ENCODE results near the gene SFMBT2. TPM values are rescaled to one million over a fixed set of nuclear protein-coding genes. Genes with fewer than 3 reads are reported as not detected.
A peak's percentile ranks its signal among the peaks of the same experiment; 100 is the strongest.

SFMBT2 gene
- total RNA-seq, 4 donors from 2014 or later, result 7.1 to 13.2 (median 9.0) TPM

GRCh38 chr10:7419998-7420397 is 9.2 kb upstream of the SFMBT2 start:
- Histone ChIP-seq H3K9me3 (no peaks in the 10 kb centered on the region), H3K4me3 (replicated peaks in 1 of 3) (no peak overlapping the region), H3K27ac (no peak overlapping the region), H3K27me3 (no peaks in the 10 kb centered on the region), H3K36me3 (no peaks in the 10 kb centered on the region), H3K4me1 (no peaks in the 10 kb centered on the region)
- intact Hi-C loops (cut with DNase I), result loop anchor here (5.0 to 10.0 kb wide), 2 partner anchors 505 to 753 kb away; no protein-coding TSS in a partner anchor
- 90 to 92% methylated on average over 8 of the region's 8 CpGs for WGBS, 2 donors
- DNase-seq, result no peak
- TF ChIP-seq CTCF (IDR thresholded peaks at IDR 0.05), result no peak
- TF ChIP-seq POLR2A (IDR thresholded peaks at IDR 0.05), result no peak

GRCh38 chr10:7417807-7418206 is 7.0 kb upstream of the SFMBT2 start:
- Histone ChIP-seq H3K4me3 (replicated peaks in 1 of 3) (no peak overlapping the region), H3K27me3 (no peaks in the 10 kb centered on the region), H3K9me3 (no peaks in the 10 kb centered on the region), H3K4me1 (peaks cover 4% of the 10 kb centered on the region in 2 donors), H3K36me3 (no peaks in the 10 kb centered on the region), H3K27ac (no peak overlapping the region)
- TF ChIP-seq CTCF (IDR thresholded peaks at IDR 0.05) (no peak), POLR2A (IDR thresholded peaks at IDR 0.05) (no peak)
- 39 to 53% methylated on average over 1 of the region's 1 CpG for WGBS, 2 donors
- no peak for DNase-seq
- intact Hi-C loops (cut with DNase I), result loop anchor here (5.0 to 10.0 kb wide), 2 partner anchors 503 to 751 kb away; no protein-coding TSS in a partner anchor

DNA sequence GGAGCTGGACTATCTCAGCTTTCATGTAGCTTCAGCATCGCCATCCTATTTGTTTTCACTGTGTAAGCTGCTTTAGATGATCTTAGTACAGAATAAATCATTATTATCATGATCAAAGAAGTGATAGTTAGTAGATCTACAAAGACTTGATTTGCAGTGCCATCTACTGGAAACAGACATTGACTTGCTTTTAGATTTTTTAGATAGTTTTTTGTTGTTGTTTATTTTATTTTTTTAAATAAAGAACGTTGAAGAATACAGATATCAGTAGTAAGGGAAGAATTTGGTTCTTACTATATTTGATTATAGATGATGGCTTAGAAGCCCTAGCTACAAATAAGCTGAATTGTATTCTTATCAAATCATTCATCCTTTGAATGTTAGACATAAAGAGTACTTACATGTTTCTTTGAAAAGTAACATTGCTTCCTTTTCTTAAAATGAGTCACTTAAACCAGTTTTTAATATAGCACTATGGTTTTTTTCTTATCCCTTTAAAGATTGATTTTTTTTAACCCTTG is 6.3 kb upstream of the SFMBT2 start:
- no peak for TF ChIP-seq POLR2A (IDR thresholded peaks at IDR 0.05)
- peak in 5 of 6 experiments; percentile 19 to 75 (median 63) for TF ChIP-seq CTCF (IDR thresholded peaks at IDR 0.05)
- intact Hi-C loops (cut with DNase I), result loop anchor here (5.0 to 10.0 kb wide), 2 partner anchors 502 to 750 kb away; no protein-coding TSS in a partner anchor
- 17 to 18% methylated on average over 2 of the region's 2 CpGs for WGBS, 2 donors
- Histone ChIP-seq H3K4me3 (replicated peaks in 1 of 3) (no peak overlapping the region), H3K4me1 (peaks cover 10% of the 10 kb centered on the region in 2 donors), H3K9me3 (no peaks in the 10 kb centered on the region), H3K36me3 (no peaks in the 10 kb centered on the region), H3K27me3 (no peaks in the 10 kb centered on the region), H3K27ac (no peak overlapping the region)
- DNase-seq, result no peak

GRCh38 chr10:7414766-7415165 is 3.9 kb upstream of the SFMBT2 start:
- 93% methylated on average over 2 of the region's 2 CpGs for WGBS, 2 donors
- TF ChIP-seq POLR2A (IDR thresholded peaks at IDR 0.05) (no peak), CTCF (IDR thresholded peaks at IDR 0.05) (no peak)
- Histone ChIP-seq H3K27me3 (no peaks in the 10 kb centered on the region), H3K36me3 (no peaks in the 10 kb centered on the region), H3K9me3 (no peaks in the 10 kb centered on the region), H3K4me3 (replicated peaks in 1 of 3) (no peak overlapping the region), H3K4me1 (peaks cover 19 to 22% of the 10 kb centered on the region in 2 donors), H3K27ac (no peak overlapping the region)
- intact Hi-C loops (cut with DNase I), result loop anchor here (5.0 to 10.0 kb wide), 3 partner anchors 152 to 747 kb away; no protein-coding TSS in a partner anchor
- no peak for DNase-seq

DNA sequence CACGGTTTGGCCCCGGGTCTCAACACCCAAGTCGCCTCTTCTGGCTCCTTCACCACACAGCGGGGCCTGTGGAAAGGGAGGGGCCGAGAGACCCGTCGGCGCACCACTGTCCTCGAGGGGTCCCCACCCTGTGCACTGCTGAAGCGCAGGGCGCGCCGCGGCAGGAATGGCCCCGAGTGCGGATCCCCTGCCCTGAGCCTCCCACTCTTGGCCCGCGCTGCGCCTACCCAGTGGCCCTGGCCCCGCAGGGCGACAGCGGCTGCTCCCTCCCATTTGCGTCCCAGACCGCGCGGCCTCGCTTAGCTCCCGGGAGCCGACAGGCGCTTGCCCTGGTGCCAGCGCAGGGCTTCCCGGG is 2.1 kb upstream of the SFMBT2 start:
- 11 to 17% methylated on average over 7 to 13 of the region's 32 CpGs for WGBS, 2 donors
- no peak for TF ChIP-seq CTCF (IDR thresholded peaks at IDR 0.05)
- no peak for TF ChIP-seq POLR2A (IDR thresholded peaks at IDR 0.05)
- DNase-seq, result peak in 1 of 2 donors; percentile 4
- H3K4me3 ChIP-seq (replicated peaks in 1 of 3), result peak overlapping the region in 2 of 3 donors; percentile 23 to 26
- H3K27ac ChIP-seq, result no peak overlapping the region
- intact Hi-C loops (cut with DNase I), result loop anchor here (5.0 to 10.0 kb wide), 2 partner anchors 151 to 498 kb away; no protein-coding TSS in a partner anchor
- H3K4me1 ChIP-seq, result peaks cover 22 to 23% of the 10 kb centered on the region in 2 donors
- no peaks in the 10 kb centered on the region for H3K36me3 ChIP-seq
- no peaks in the 10 kb centered on the region for H3K9me3 ChIP-seq
- H3K27me3 ChIP-seq, result no peaks in the 10 kb centered on the region
